BE2C (cell line): ENCODE data around the gene SRXN1.
A peak's percentile ranks its signal among the peaks of the same experiment; 100 is the strongest.
"Not testable (repeated sequence)": the region's sequence is repeated elsewhere in the genome, so short reads cannot be mapped to it uniquely, and the experiment has no call there.

ENCODE experiments used
- DNase-seq: peaks from one replicate; pipeline ENCODE4 v3.0.0-alpha.2; 2020
- H3K27me3 ChIP-seq: fragments of 250-450 bp; sonication (Bioruptor Pico); 2 replicates; pipeline ENCODE4 v1.5.1; 2020; ENCODE audit warnings: mild to moderate bottlenecking
- H3K36me3 ChIP-seq: fragments of 250-450 bp; sonication (Bioruptor Pico); 2 replicates; pipeline ENCODE4 v1.5.1; 2020; ENCODE audit warnings: mild to moderate bottlenecking
- H3K4me1 ChIP-seq: fragments of 250-450 bp; sonication (Bioruptor Pico); 2 replicates; pipeline ENCODE4 v1.5.1; 2020
- H3K4me3 ChIP-seq: 2 replicates; pipeline ENCODE4 v1.5.1; 2011; ENCODE audit warnings: low read depth, low read length
- H3K9me3 ChIP-seq: fragments of 250-450 bp; sonication (Bioruptor Pico); 2 replicates; pipeline ENCODE4 v1.5.1; 2020
- TF ChIP-seq, protein P1 (sequence below): IDR thresholded peaks from 2 replicates; pipeline ENCODE4 v1.5.1; 2012; ENCODE audit warnings: mild to moderate bottlenecking, low read depth, low read length

SRXN1 gene

DNA sequence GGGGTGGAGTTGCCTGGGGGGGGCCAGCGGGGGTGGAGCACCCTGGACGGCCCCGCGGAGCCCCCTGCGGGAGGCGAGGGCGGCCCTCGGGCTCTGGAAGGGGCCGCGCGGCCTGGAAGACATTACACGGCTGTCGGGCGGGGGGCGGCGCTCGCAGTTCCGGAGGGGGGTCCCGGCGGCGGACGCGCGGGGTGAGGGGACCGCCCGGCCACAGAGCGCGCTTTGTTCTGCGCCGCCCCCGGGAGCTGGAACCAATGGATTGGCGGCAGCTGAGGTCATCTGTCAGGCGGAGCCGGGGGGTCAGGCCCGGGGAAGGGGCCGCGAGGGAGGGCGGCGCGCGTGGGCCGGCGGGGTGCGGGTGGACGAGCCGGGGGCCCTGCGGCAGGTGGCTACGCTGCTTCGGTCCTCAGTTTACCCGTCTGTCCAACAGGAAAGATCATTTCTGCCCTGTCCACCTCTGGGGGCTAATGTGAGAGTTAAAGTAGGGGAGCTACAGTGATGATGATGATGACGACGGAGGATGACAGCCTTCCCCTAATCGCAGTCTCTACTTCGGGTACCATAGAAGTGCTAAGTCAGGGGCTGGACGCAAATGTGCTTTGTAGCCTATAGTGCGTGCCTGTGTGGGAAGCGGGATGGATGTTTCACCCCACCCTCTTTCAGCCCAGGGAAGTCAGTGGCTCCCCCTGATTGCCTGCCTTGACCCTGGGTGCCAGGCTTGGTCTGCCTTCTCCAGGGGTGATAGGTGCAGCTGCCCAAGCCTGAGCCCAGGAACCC, 10.4 kb downstream of the SRXN1 start:
- no peaks in the 10 kb centered on the region for H3K4me1 ChIP-seq
- H3K4me3 ChIP-seq: no peak overlapping the region
- no peaks in the 10 kb centered on the region for H3K9me3 ChIP-seq
- TF ChIP-seq, protein P1, sequence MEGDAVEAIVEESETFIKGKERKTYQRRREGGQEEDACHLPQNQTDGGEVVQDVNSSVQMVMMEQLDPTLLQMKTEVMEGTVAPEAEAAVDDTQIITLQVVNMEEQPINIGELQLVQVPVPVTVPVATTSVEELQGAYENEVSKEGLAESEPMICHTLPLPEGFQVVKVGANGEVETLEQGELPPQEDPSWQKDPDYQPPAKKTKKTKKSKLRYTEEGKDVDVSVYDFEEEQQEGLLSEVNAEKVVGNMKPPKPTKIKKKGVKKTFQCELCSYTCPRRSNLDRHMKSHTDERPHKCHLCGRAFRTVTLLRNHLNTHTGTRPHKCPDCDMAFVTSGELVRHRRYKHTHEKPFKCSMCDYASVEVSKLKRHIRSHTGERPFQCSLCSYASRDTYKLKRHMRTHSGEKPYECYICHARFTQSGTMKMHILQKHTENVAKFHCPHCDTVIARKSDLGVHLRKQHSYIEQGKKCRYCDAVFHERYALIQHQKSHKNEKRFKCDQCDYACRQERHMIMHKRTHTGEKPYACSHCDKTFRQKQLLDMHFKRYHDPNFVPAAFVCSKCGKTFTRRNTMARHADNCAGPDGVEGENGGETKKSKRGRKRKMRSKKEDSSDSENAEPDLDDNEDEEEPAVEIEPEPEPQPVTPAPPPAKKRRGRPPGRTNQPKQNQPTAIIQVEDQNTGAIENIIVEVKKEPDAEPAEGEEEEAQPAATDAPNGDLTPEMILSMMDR: no peak
- H3K27me3 ChIP-seq: no peaks in the 10 kb centered on the region
- no peaks in the 10 kb centered on the region; the same call in 1 of the 2 replicates for H3K36me3 ChIP-seq
- peak; percentile 40 for DNase-seq

DNA sequence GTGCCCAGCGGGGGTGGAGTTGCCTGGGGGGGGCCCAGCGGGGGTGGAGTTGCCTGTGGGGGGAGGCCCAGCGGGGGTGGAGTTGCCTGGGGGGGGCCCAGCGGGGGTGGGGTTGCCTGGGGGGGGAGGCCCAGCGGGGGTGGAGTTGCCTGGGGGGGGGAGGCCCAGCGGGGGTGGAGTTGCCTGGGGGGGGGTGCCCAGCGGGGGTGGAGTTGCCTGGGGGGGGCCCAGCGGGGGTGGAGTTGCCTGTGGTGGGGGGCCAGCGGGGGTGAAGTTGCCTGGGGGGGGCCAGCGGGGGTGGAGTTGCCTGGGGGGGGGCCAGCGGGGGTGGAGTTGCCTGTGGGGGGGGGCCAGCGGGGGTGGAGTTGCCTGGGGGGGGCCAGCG, 11.0 kb downstream of the SRXN1 start:
- not testable (repeated sequence) for H3K9me3 ChIP-seq, H3K4me1 ChIP-seq, H3K27me3 ChIP-seq, DNase-seq, H3K4me3 ChIP-seq, H3K36me3 ChIP-seq

DNA sequence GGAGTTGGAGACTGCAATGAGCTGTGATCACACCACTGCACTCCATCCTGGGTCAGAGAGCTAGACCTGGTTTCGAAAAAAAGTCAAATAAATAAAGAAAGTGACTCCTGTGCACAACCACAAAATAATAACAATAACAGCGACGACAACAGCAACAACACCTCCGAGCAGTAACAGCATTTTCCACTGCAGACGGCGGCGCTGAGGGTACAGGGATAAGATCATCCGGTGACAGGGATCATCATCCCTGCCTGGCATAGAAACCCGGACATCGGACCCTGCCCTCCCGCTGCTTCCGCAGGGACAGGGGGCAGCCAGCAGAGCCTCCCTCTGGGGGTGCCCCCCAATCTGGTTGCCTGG, 11.5 kb downstream of the SRXN1 start:
- TF ChIP-seq, protein P1: no peak
- Histone ChIP-seq H3K9me3 (no peaks in the 10 kb centered on the region), H3K4me3 (no peak overlapping the region), H3K36me3 (no peaks in the 10 kb centered on the region), H3K4me1 (no peaks in the 10 kb centered on the region), H3K27me3 (no peaks in the 10 kb centered on the region)
- peak; percentile 47 for DNase-seq

DNA sequence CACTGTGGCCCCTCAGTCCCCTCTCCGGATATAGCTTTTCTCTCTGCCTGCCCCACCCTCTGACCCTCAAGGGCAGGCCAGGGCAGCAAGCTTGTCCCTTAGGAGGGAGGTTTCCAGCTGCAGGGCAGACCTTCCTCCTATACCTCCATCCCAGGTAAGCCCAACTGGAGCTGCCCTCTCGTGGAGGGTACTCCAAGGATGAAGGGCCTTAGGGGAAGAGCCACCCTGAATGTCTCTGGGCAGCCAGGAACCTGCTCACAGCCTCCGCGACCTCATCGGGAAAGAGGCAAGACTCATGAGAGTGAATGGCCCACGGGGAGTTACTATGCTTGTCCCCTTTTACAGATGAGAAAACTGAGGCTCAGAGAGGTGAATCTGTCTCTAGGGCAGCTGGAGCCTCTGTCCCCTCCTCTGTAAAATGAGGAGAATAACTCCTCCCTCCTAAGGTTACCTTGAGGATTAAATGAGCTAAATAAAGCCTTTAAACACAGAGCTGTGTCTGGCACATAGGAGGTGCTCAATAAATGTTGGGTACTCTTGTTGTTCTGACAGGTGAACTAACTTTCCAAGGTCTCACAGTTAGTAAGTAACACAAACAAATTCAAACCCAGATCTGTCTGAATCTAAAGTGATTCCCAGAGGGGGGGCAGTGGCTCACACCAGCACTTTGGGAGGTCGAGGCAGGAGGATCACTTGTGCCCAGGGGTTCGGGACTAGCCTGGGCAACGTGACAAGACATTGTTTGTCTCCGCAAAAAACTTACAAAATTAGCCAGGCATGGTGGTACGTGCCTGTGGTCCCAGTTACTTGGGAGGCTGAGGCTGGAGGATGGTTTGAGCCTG, 12.1 kb downstream of the SRXN1 start:
- no peaks in the 10 kb centered on the region for H3K4me1 ChIP-seq
- TF ChIP-seq, protein P1: no peak
- H3K9me3 ChIP-seq: no peaks in the 10 kb centered on the region
- H3K27me3 ChIP-seq: no peaks in the 10 kb centered on the region
- no peak overlapping the region for H3K4me3 ChIP-seq
- H3K36me3 ChIP-seq: no peaks in the 10 kb centered on the region
- no peak for DNase-seq

GRCh38 chr20:638579-638978, 14.4 kb downstream of the SRXN1 start:
- Histone ChIP-seq H3K9me3 (no peaks in the 10 kb centered on the region), H3K36me3 (no peaks in the 10 kb centered on the region), H3K4me3 (no peak overlapping the region), H3K27me3 (no peaks in the 10 kb centered on the region), H3K4me1 (no peaks in the 10 kb centered on the region)
- TF ChIP-seq, protein P1: no peak
- no peak for DNase-seq

DNA sequence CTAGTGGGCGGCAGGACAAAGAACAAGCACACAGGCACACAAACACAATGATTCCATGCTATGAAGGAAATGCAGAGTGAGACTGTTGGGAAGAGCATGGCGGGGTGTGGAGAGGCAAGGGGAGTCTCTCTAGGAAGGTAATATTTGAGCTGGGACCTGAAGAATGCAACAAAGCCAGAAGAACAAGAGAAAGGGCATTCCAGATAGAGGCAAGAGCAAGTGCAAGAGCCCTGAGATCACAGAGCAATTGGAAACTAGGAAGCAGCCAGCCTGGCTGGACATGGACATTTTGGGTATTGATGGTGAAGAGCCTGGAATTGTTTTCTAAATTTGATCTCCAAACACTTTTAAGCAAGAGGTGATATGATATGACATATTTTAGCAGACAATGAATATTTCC, 15.4 kb downstream of the SRXN1 start:
- no peaks in the 10 kb centered on the region for H3K27me3 ChIP-seq
- TF ChIP-seq, protein P1: no peak
- no peak for DNase-seq
- no peaks in the 10 kb centered on the region for H3K9me3 ChIP-seq
- H3K4me3 ChIP-seq: no peak overlapping the region
- H3K36me3 ChIP-seq: no peaks in the 10 kb centered on the region
- no peaks in the 10 kb centered on the region for H3K4me1 ChIP-seq
